Measurements from ENCODE around the gene BDNF.

- TF ChIP-seq CTCF (optimal IDR thresholded peaks at IDR 0.05 in 1 of 3, IDR thresholded peaks at IDR 0.05 in 1 of 3, conservative IDR thresholded peaks at IDR 0.05 in 1 of 3; ENCODE audit: extremely low read depth in 1 of 3, insufficient read depth in 2 of 3, low read length in 3 of 3) (no peak), EZH2 (IDR thresholded peaks at IDR 0.05; ENCODE audit: low read length) (no peak)
Observed at GRCh38 chr11:27610946-27611345, 89.3 kb downstream of the BDNF start.
